Right lung (tissue), 5 donors: ENCODE data around the gene CHRNA7. TPM values are rescaled to one million over a fixed set of nuclear protein-coding genes. Genes with fewer than 3 reads are reported as not detected.

ENCODE experiments used
- DNase-seq, 2 donors: peaks; one replicate each; pipeline ENCODE4 v3.0.0-alpha.2; 2013
- polyA plus RNA-seq, 5 donors: library from polyadenylated mRNA; unstranded; fragments of 120-200 nt; gene quantifications; one replicate each; pipeline versions ENCODE4 v1.2.1 to v1.2.3, GENCODE V29; 2013; ENCODE audit warnings: inconsistent platforms in 1 of 5, low replicate concordance in 1 of 5; ENCODE audit not compliant: insufficient read length in 5 of 5, insufficient read depth in 1 of 5

CHRNA7 gene
- polyA plus RNA-seq, 5 donors = 19.1 to 31.8 (median 23.1) TPM

DNA sequence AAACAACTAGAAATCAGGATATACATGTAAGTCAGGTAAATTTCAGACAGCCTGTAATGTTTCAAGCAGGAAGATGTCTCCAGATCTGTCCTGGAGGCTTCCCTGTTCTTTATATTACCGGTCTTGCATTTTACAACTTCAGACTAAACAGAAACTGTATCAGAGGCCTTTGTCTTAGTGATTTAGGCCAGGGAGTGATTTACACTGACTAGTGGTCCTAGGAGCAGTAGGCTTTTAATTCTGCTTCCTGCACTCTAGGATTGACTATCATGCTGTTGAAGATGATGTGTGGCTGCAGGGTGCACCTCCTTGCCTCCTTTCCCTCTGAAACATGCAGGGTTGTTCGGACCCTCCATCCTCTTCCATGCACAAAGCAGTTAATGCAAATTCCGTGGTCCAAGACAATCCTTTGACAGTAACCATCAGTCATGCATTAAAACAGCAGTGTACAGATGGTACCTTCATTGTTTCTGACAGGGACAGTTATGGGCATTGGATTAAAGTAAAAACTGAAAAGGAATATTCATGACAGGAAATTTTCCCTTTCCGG, 27.6 kb downstream of the CHRNA7 start:
- DNase-seq = no peak

DNA sequence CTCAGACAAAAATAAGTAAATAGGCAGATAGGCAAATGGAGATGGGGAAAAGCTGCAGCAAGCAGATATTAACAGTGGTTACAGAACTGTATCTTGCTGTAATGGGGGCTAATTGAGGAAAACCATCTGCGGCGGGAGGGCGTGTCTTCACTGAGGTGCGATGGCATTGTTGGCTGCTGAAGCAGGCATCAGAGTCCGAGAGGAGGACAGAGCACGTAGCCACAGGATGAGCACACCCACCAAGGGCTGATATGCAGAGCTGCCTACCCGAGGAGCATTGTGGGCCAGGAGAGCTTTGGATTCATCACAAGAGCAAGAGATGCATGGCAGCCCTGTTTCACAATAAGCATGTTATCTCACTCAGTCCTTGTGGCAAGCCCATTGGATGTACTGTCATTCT, 30.4 kb downstream of the CHRNA7 start:
- DNase-seq = no peak

DNA sequence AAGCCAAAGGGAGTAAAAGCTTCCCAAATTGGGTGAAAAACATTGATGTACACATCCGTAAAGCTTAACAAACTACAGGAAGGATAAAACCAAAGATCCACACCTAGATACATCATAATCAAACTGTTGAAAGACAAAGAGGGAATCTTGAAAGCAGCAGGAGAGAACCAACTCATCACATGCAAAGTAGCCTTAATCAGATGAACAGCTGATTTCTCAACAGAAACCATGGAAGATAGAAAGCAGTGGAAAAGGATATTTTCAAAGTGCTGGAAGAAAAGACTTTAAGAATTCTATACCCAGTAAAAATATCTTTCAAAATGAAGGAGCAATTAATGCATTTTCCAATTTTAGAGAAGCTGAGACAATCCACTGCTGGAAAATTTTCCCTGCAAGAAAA, 36.8 kb downstream of the CHRNA7 start:
- no peak for DNase-seq

DNA sequence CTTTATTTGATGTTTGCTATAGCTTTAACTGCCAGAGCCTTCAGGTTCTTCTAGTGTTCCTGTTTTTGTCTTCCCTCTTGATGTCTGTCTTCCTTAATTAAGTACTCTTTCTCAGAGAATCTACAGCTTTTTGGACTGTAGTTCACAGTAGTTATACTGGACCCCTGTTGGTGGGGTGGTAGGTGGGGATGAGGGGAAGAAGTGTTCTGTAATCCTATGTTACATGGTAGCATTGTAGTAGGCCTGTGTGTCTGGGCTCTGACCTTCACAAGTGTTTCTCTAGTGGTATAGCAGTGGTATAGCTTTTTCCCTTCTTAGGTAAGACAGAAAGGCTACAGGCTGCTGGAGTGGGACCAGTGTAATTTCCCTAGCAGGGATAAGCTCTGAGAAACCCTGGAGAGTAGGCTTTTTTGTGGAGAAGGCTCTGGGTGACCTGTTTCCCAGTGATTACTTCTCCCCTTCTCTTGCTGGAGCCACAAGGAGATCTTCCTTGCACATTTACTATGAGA, 59.6 kb downstream of the CHRNA7 start:
- DNase-seq = no peak

DNA sequence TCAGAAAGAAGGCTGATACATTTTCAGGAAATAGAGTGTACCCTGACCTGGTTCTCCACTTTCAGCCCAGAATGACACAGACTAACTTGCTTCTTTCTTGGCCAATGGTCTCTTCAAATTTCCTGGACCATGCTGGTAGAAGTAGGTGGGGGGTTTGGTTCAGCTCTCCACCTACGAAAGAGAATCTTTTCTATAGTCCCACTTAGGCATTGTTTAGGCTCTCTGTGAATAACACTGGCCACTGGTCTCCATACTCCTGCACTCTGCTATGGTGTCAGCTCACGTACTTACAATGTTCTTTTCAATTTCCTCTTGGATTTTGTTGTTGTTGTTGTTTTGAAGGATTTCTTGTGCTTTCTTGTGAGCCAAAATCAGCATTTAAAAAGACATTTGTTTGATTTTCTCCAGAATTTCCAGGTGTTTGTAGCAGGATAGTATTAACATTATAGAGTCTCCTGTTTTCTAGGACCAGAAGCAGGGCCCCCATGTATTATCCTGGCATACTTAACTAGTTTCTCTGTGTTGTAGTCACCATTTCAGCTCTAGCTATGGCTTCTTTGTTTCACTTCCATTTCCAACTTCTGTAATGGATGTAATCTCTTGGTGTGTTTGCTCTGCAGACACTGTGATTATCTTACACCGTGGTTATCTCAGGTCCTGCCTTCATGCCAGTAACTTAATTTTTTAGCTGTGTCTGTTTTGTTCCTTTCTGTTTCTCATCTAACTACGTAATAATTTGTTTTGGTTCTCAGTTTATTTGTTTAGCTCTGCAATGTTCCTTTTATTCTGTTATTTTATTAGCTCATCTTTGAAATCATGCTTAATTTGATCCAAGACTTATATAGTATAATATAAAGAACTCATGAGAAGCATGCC, 61.4 kb downstream of the CHRNA7 start:
- no peak for DNase-seq

DNA sequence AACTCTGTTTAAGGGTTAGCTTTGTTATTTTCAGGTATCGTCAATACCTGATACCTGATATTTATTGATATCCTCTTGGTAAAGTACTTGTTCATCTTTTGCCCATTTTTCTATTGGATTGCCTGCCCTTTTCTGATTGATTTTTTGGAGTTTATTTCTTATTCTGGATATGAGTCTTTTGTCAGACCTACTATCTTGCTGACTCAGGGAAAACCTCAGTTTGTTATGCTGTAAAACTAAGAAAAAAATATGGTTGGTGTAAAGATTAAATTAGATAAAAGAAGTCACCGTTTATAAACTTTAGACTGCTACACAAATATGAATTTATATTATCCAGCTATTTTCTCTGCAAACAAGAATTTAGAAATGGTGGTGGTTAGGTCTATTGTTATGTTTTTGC, 65.9 kb downstream of the CHRNA7 start:
- DNase-seq = no peak

DNA sequence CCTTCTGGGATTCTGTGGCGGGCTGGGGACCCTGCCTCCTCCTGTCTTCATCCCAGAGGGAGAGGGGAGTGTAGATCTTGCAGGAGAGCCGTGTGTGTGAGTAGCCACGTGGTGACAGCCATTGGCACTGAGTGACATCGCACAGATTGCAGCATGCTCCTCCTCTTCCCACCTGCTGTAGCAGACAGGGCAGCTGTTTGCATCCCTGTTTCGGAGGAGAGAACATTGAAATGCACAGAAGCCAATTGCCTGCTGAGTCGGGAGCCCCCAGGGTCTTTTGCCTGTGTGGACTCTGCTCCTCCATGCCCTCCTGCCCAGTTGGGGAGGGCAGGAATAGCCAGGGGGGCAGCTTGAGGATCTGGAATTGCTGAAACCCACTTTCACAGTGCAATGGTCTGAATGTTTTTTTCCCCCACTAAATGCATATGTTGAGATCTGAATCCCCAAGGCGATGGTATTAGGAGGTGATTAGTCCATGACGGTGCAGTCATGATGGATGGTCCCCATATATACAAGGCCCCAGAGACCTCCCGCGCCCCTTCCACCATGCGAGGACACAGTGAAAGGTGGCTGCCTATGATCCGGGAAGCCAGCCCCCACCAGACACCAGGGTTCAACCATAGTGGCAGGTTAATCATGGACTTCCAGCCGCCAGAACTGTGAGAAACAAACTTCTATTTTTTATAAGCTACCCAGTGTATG, 66.8 kb downstream of the CHRNA7 start:
- DNase-seq = no peak

DNA sequence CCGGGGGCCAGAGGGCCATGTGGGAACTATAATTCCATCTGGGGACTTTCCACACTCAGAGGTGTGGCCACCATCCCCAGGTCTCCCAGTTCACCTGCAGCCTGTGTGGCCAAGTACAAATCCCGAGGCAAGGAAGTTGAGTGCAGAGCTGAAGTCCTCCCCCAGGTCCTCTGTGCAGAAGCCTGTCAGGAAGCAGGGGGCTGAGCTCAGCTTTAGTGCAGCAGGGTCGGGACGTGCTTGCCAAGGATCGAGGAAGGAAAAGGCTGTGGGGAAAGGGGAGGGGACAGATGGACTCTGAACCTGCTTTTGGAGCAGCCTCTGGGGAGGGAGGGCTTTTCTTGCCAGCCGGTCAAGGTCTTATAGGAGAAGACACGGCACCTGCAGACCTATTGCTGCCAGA, 67.7 kb downstream of the CHRNA7 start:
- DNase-seq = no peak

DNA sequence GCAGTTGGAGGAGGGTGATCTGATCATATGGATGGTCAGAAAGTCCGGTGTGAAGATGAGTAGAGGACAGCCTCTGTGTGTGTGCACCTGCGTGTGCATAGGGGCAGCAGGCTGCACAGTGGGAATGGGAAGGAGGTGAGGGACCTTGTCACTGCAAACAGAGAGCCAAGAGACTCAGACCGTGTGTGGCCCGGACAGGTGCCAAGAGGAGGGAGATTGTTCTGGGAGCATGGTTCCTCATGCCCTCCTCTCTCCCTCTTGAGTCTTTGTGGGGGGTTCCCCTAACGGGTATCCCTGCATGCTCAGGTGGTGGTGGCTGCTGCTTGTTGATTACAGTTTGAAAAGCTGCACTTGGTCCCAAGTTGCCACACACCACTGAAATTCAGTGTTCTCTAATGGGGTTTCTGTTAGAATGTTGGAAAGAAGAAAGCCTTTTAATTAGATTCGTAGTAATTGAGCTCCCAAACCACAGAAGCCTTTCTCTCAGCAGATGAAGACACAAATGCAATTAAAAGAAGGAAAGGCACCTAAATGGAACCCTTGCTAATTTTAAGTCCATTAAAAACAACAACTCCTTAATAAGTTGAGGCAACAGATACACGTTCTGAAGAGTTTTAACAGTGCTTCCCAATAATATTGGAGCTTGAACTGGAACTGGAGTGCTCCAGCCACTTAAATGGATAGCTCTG, 68.9 kb downstream of the CHRNA7 start:
- no peak for DNase-seq

DNA sequence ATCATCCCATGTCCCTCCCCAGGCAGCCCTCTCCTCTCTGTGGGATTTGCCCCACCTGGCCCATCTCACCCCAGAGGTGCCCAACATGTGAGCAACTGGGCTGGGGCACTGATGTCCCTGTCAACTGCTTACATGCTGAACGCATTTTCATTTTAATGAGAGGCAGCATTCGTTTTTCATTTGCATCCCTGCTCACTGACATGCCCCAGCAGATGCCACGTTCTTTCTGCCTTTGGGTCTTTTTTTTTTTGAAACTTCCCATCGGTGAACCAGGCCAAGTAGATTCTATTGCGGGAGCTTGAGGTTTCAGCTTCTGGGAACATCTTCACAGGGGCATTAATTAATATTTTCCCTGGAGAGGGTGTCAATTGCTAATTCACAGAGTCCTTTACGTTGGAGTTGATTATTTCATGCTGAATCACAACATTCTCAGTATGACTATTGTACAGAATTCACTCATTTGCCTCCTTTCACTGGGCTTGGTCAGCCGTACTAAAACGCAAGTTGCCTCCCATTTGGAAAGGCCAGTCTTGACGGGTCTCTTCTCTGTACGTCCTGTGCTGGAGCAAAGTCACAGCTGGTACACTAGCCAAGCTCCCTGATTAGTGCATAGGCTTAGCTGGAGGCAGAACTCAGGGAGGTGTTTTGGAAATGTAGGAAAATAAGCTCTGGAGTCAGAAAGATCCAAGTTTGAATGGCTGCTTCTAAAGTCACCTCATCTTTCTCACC, 69.8 kb downstream of the CHRNA7 start:
- DNase-seq = no peak

DNA sequence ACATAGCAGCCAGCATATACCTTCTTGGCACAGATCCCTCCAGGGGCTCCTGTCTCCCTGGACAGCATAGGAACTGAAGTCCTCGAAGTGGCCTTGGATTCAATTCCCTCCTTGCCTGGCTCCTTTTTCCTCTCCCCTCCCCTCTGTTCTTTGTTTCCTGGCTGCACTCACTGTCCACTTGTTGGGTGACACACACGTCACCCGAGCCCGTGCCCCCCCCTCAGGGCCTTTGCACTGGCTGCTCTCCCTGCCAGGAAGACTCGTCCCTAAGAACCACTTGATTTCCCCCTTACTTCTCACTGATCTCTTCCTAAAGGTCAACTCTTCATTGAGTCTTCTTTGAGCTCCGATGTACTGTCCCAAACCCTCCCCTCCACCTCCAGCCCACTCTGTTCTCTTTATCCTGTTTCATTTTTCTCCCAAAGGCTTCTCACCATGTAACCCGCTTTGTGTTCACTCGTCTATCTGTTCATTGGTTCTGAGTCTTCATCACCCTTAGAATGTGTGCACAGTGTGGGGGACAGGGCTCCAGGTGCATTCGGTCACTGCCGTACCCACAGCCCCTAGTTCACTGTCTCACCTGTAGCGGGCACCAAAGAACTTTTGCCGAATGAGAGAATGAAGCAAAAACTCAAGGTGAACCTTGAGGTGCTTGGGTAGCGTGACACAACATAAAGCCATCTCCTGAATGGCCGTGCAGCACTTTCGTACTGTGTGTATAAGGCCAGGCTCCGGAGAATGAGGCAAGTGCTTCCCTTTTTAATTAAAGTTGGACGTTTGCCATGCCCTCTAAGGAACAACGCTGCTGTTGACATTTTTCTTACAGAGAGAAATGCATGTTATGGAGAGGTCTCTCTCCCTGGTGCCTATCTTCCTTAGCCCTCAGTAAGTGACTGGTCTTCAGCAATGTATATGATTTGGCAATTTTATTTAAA, 74.0 kb downstream of the CHRNA7 start:
- no peak for DNase-seq

DNA sequence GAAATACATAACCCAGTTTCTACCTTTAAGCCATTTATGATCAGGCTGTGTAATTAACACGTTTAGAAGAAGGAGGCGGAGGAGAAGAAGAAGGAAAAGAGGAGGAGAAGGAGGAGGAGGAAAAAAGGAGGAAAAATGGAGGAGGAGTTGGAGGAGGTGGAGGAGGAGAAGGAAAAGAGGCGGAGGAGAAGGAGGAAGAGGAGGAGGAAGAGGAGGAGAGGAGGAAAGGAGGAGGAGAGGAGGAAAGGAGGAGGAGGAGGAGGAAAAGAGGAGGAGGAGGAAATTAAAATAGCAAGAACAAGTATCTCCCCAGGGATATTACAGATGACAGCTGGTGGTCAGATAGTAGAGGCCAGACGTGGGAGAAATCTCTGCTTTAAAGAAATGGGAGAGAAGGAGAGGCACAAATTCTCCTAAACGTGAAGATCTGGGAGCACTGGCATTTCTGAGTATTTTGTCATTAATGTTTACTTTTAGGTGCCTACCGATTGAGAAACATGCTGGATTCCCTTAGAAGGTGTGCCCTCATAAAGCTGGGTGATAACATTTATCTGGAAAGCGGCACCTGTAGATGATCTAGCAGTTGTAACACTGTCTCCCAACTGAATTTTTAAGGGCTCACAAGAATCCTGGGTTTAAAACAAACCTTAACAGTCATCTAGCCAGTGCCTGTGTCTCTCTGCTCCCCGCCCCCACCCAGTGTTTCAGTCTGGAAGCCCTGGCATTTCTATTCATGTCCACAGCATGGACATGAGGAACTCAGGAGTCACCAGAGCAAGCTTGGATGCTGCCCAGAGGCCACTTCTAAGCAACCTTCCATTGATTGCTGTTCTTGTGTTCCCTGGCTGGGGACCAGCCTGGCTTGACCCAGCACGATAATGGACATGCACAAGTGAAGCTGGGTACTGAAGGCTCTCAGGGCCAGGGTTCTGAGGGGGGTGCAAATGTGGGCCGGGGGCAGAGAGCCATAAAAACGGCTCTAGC, 75.2 kb downstream of the CHRNA7 start:
- DNase-seq = no peak

DNA sequence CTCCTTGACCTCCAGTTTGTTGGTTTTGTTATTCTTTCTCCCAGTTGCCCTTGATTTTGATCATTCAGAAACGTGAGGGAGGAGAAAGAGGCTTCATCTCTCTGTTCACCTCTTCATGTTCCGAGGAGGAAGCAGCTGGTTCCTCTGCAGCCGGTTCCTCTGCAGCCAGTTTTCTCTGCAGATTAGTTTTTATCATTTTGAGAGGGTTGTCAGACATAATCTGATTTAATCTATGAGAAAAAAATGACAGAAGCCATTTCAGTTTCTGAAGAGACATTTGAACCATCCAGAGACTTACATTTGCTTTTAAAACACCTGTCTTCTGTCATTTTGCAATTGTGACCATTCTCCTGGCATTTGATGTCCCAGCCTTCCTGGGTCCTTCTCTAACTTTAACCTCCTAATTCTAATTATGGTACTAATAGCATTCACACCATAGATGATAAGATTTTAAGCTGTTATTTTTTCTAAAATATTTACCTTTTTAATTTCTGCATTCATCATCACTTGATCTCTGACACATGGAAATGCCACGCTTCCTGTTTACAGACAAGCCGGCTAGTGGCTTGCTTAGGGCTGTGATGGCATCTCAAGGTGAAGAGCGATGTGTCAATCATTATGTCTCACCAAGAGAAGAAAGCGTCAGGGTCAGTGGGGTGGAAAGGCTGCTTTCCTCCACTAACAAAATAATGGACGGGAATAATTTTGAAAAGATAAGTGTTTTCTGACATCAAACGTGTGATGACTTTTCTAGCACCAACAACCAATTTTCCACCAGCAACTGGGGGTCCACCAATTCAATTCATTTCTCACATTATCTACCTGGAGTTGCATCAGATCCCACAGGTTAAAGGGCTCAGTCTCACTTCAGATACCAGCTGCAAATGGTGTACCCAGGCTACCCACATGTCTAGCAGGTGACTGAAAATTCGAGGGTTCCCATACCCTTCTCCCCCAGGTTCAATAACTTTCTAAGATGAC, 76.4 kb downstream of the CHRNA7 start:
- no peak for DNase-seq

DNA sequence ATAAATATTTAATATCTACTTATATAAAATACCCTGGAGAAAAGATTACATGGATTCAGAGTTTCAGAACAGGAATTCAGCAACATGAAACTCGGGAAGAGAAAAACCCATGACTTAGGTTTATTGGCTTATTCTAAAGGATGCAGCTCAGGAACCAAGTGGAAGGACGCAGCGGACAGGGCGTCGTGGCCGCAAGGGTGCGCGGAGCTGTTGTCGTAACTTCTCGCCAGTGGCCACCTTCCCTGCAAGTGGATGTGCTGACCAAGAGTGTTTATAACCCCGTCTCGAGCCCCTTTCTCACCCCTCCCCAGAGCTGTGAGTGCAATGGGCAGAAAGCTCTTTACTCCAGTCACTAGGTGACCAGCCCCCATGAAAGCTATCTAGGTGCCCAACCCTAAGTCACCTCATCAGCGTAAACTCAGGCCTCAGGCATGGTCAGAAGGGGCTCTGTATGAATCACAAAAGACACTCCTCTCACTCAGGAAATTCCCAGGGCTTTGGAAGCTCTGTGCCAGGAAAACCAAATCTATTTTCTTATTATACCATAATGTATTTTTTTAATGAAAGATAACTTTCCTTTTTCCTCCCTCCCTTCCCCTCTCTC, 77.3 kb downstream of the CHRNA7 start:
- no peak for DNase-seq

DNA sequence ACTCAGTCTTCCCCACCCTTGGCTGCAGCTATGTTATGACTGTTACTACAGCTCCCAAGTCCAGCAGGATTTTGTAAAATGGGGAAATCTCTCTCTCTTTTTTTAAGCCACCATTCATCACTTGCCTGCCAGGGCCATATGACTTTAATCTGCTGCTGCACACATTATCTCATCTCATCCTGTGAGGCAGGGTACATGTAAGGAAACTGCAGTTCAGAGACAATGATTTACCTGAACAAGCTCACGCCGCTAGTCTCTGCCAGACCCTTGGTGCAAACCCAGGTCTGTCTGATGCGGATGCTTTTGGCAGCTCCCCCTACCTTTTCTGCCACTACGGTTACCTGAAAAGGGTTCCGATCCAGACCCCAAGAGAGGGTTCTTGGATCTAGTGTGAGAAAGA, 78.3 kb downstream of the CHRNA7 start:
- no peak for DNase-seq

DNA sequence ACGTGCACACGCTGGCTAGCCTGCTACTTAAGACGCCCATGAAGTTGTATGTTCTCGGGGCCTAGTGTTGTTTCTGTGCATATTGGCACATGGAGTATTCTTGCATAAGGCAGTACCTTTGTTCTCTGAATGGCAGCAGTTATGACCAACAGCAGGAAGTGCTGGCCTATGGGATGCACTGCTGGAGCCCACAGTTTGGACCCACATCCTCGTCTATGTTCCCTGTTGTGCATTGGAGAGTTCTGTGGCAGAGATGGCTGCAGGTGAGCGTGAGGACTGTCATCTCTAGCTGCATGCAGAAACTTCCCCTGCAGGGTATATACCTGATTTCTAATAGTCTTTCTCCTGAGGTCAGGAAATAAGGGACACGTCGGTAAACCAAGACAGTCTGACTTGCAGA, 81.8 kb downstream of the CHRNA7 start:
- DNase-seq = no peak

DNA sequence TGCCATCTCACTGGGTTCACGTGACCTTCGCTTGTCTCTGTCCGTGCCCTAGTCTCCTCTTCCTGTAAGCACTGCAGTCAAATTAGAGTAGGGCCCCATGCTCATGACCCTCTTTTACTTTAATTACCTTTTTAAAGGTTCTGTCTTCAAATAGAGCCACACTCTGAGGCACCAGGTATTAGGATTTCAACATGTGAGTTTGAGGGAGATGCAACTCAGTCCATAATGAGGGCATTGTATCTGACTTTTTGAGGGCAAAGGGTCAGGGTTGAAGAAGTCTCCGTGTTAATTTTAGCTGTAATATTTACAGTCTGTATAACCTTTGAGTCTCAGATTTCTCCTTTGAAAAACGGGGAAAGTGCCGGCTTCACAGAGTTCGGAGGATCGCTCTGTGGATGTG, 82.9 kb downstream of the CHRNA7 start:
- DNase-seq = no peak
